GM19328 (cell line): ENCODE data around the gene COG4.
"Not testable (repeated sequence)": the region's sequence is repeated elsewhere in the genome, so short reads cannot be mapped to it uniquely, and the experiment has no call there.

Source experiments
- ATAC-seq: cut with Tn5 transposase; IDR thresholded peaks from one replicate; pipeline ENCODE4 v1.9.1; 2021; ENCODE audit warnings: mild to moderate bottlenecking, moderate library complexity; ENCODE audit not compliant: unreplicated experiment

Gene COG4

GRCh38 chr16:70523076-70523742 lies at the start of gene COG4:
COG4 (minus strand) TSS chr16:70523554; CDS start chr16:70523543, 11 bp downstream.
- no peak for ATAC-seq

GRCh38 chr16:70572926-70573270 lies 49.5 kb upstream of the COG4 start:
- ATAC-seq = no peak

- ATAC-seq = no peak
Observed at GRCh38 chr16:70572050-70572925, 48.9 kb upstream of the COG4 start.

- no peak for ATAC-seq
Observed at GRCh38 chr16:70571623-70572022, 48.3 kb upstream of the COG4 start.

GRCh38 chr16:70570967-70571570 lies 47.7 kb upstream of the COG4 start:
- ATAC-seq = no peak

- ATAC-seq = no peak
Observed at GRCh38 chr16:70569752-70570151, 46.4 kb upstream of the COG4 start.

- ATAC-seq = no peak
Observed at GRCh38 chr16:70568601-70569237, 45.4 kb upstream of the COG4 start.

GRCh38 chr16:70565053-70565452 lies 41.7 kb upstream of the COG4 start:
- no peak for ATAC-seq

- no peak for ATAC-seq
Observed at GRCh38 chr16:70563636-70564035, 40.3 kb upstream of the COG4 start.

- no peak for ATAC-seq
Observed at GRCh38 chr16:70561623-70562022, 38.3 kb upstream of the COG4 start.

GRCh38 chr16:70556063-70556462 lies 32.7 kb upstream of the COG4 start:
- ATAC-seq = no peak

GRCh38 chr16:70553645-70554044 lies 30.3 kb upstream of the COG4 start:
- no peak for ATAC-seq

- no peak for ATAC-seq
Observed at GRCh38 chr16:70552675-70553074, 29.3 kb upstream of the COG4 start.

GRCh38 chr16:70551788-70552187 lies 28.4 kb upstream of the COG4 start:
- no peak for ATAC-seq

GRCh38 chr16:70550082-70550481 lies 26.7 kb upstream of the COG4 start:
- no peak for ATAC-seq

- ATAC-seq = no peak
Observed at GRCh38 chr16:70548936-70549335, 25.6 kb upstream of the COG4 start.

- no peak for ATAC-seq
Observed at GRCh38 chr16:70544548-70544947, 21.2 kb upstream of the COG4 start.

- no peak for ATAC-seq
Observed at GRCh38 chr16:70540994-70541393, 17.6 kb upstream of the COG4 start.

GRCh38 chr16:70534971-70535370 lies 11.6 kb upstream of the COG4 start:
- no peak for ATAC-seq

GRCh38 chr16:70529954-70530353 lies 6.6 kb upstream of the COG4 start:
- ATAC-seq = not testable (repeated sequence)

GRCh38 chr16:70529051-70529777 lies 5.9 kb upstream of the COG4 start:
- no peak for ATAC-seq
